Measurements from ENCODE around the gene LAIR2.
A peak's percentile ranks its signal among the peaks of the same experiment; 100 is the strongest.
"Not testable (repeated sequence)": the region's sequence is repeated elsewhere in the genome, so short reads cannot be mapped to it uniquely, and the experiment has no call there.

LAIR2 gene

GRCh38 chr19:54464044-54464629 lies 38.5 kb upstream of the LAIR2 start:
- DNase-seq: peak in 48 of 56 donors; percentile 41 to 94 (median 77)

DNA sequence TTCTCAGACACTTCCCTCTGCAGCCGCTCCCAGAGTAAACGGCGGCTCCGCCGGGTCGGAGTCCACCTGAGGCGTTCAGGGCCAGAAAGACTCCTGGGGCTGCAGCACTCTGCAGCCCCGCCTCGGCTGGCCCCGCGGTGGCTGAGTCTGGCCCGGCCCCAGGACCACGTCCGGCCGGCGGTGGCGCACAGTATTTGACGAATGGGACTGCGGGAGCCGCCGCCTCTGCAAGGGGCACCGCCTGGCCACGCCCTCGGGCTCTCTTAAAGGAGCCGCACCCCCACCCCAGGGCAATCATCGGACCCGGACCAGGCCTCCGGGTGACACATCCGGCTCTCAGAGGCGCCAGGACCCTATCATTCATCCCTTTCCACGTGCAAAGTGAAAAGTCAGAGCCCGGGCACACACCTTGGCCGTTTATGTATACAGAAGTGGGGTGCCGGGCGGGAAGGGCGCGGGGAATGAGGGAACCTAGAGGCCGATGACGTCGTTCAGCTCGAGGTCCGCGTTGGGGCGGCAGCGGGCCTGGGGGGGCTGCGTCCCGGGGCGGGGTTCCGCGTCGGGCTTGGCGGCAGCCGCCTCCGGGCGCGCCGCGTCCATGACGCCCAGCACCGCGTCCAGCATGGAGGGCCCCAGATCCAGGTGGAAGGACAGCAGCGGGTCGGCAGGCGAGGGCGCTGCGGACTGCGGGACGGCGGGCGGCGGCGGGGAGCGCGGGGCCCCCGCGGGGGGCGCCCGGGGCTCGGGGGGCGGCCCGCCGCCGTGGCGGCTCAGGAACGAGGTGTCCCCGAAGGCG lies 37.8 kb upstream of the LAIR2 start:
- DNase-seq: peak in 54 of 56 donors; percentile 33 to 89 (median 74)

GRCh38 chr19:54465426-54466109 lies 37.1 kb upstream of the LAIR2 start:
- DNase-seq: no peak

- DNase-seq: not testable (repeated sequence)
Measured at GRCh38 chr19:54466110-54466480, 36.5 kb upstream of the LAIR2 start.

DNA sequence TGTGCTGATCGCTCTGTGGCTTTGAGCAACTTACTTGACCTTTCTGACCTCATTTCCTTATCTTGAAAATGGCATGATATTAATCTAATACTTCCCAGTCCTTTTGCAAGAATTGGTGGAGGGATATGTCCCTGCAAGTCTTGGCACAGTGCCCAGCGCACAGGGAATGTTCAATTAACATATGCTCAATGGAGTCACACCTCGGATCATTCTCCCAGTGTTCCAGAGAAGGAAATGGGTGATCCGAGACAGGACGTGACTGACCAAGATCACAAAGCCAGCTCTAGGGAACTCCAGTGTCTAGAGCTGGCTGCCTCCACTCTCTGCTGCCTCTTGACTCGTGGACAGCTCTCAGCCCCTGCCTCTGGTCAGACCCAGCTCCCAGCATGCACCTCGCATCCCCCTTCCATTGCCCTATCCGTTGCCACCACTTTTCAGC lies 33.1 kb upstream of the LAIR2 start:
- DNase-seq: no peak

DNA sequence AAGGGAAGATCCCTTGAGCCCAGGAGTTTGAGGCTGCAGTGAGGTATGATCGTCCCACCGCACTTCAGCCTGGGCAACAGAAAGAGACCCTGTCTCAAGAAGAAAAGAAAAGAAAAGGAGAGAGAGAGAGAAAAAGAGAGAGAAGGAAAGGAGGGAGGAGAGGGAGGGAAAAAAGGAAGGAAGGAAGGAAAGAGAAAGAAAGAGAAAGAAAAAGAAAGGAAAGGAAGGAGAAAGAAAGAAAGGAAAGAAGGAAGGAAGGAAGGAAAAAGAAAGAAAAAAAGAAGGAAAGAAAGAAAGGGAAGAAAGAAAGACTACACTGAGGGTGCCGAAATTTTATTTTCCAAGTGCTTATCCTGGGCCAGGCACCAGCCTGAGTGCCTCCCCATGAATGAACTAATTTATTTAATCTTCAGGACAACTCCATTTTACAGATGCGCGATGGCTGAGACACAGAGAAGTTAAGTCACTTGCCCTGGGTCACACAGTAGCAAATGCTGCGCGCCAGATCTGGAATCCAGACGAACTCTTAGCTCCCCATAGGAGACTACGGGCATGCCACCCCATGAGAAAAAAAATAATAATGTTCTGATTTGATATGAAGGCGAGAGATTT lies 32.2 kb upstream of the LAIR2 start:
- no peak for DNase-seq

DNA sequence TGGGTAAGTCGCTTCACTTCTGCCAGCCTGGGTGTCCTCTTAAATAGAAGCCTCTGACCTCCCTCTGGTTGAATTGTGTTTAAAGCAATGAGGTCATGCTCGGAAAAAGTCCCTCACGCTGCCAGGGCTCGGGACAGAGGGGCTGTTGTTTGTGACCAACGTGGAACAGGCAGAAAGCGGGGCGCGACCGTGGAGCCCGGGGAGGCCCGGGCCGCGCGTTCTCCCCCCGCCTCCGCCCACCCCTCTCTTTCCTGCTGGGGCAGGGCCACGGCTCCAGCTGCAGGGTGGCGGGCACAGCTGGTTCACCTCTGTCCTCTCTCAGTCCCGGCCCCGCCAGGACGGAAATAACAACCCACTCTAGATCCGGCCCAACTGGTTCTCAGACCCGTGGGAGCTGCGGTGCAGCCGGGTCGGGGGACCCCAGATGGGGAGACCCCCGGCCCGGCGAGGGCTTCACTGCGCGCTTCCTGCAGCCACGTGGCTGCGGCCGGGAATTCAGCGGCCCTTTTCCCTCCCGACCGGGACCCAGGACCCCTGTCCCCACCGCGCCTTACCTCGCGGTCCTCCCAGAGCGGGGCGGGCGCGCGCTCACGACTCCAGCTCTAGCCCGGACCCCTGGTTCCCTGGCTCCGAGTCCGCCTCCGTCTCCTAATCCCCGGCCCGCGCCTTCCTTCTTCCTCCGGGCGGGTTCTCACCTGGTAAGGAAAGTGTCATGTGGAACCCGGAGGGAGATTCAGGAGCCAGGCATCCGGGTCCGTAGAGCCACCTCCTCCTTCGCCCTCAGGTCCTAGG lies 31.4 kb upstream of the LAIR2 start:
- peak in 29 of 56 donors; percentile 4 to 78 (median 41) for DNase-seq

DNA sequence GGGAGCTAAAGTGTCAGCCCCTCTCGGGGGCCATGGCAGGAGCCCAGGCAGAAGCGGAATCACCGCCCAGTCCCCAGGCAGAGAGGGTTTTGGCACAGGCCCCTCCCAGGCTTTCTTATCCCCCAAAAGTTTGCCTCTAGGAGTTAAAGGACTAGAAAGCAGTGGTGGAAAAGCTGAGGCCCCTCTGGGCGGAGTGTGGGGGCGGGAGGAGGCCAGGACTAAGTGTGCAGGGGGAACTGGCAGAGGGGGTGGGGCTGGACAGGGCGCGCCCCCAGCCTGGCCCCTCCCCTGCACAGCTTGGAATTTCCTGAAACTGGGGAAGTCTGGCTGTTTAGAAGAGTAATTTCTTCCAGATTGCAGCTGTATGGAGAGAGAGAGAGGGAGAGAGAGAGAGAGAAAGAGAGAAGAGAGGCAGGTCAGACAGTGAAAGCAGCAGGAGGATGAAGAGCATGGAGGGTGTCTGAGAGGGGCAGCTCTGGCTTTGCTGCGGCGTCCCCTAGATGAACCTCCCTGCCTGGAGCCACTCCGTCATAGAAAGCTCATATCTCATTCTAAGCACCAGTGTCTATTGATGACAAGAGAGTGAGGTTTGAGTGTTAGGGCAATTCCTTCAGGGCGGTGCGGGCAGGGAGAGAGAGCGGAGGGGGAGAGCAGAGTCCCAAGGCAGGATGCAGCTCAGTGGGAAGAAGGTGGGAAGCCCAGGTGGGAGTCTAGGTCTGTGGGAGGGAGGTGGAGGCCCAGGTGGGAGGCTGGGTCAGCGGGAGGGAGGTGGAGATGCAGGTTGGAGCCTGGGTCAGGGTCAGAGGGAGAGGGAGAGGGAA lies 29.4 kb upstream of the LAIR2 start, which contains the start of gene CDC42EP5:
TSS of gene CDC42EP5 (minus strand) at position 226 of the 821 bp plus-strand sequence. CDS start 7,749 bp downstream, outside the sequence.
- no peak for DNase-seq

DNA sequence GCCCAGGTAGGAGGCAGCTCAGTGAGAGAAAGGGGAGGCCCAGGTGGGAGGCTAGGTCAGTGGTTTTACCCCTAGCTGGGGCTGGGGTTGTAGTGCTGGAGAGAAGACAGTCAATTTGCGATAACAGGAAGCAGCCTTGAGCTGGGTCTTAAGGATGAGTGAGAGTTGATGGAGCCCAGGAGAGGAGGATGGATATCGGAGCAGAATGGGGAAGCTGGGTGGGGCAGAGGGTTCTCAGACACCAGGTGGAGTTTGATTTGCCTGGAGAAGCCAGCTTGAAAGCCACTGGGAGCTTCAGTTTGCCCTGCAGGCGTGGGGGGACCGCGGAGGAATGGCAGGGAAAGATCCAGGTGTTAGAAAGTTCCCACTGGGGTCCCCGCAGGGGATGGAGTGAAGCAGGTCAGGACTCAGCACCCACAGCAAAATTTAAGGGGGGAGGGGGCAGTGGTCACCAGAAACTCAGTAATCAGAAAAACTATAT lies 28.7 kb upstream of the LAIR2 start:
- no peak for DNase-seq

DNA sequence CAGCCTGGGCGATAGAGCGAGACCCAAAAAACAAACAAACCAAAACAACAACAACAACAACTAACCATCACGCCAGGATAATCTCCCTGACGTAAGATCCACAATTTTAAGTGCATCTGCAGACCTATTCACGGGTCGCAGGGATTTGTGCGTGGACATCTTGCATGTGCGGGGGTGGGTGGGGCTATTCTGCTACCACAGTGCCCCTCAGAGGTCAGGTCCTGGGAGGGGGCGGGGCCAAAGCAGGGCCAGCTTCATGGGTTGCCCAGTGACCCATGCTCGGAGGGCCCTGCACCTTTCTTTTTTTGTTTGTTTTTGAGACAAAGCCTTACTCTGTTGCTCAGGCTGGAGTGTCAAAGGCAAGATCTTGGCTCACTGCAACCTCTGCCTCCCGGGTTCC lies 26.9 kb upstream of the LAIR2 start:
- DNase-seq: no peak

GRCh38 chr19:54477650-54478049 lies 25.0 kb upstream of the LAIR2 start:
- no peak for DNase-seq

DNA sequence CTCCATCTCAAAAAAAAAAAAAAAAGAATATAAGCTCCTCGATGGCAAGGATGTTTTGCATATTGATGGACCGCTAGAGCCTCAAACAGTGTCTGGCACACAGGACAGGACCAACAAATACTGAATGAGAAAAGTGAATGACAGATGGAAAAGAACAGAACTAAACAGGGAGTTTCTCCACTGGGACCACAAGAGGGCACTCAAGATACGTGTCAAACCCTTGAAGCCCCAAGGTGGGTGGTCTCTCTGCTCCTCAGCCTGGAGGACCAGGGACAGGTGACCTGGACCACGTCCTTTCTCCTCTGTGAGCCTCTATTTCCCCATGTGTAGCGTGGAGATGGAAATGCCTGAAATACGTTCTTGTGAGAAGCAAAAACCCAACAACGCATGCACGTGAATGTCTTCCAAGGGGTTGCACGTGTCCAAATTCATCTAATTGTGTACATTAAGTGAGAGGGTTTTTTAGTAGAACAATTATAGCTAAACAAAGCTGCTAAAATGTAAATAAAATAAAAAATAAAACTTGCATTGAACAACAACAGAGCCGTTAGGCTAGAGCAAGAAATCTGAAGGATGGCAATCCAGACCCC lies 23.9 kb upstream of the LAIR2 start:
- DNase-seq: peak in 2 of 56 donors; percentile 3 to 30

DNA sequence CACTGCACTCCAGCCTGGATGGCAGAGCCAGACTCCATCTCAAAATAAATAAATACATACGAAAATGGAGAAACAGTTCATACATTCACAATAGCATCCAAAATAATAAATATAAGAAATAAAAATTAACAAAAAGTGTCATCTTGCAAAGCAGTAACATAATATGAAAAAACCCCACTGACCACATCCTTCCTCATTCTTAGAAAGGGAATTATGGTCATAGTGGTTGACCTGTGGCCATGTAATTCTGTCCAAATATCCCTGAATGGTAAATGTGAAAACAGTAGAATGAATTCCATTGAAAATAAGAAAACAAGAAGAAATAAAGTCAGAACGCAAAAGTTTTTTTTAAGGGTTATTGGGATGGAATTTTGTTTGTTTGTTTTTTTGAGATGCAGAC lies 22.6 kb upstream of the LAIR2 start:
- DNase-seq: no peak

DNA sequence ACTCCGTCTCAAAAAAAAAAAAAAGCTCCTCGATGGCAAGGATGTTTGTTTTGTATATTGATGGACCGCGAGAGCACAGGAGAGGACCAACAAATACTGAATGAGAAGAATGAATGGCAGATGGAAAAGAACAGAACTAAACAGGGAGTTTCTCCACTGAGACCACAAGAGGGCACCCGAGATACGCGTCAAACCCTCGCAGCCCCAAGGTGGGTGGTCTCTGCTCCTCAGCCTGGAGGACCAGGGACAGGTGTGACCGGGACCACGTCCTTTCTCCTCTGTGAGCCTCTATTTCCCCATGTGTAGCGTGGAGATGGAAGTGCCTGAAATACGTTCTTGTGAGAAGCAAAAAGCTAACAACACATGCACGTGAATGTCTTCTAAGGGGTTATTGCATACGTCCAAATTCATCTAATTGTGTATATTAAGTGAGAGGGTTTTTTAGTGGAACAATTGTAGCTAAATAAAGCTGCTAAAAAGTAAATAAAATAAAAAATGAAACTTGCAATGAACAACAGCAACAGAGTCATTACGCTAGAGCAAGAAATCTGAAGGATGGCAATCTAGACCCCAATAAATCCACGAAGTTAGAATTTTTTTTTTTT lies 21.2 kb upstream of the LAIR2 start:
- peak in 11 of 56 donors; percentile 1 to 32 (median 16) for DNase-seq

- DNase-seq: no peak
Measured at GRCh38 chr19:54482889-54483288, 19.7 kb upstream of the LAIR2 start.

DNA sequence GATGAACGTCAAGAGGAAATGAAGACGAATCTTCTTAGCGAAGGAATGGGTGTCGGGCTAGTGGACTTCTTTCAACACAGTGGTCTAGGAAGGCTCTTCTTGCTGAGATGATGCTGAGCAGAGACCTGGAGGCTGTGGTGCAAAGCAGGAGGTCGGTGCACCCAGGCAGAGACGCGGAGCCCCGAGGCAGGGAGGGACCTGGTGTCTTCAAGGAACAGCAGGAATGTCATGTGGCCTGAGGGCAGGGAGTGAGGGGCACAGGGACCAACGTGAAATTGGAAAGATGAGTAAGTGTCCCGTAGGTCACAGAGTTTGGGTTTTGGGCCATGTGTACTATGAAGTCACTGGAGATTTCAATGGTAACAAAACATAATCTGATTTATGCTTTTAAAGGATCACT lies 18.2 kb upstream of the LAIR2 start:
- DNase-seq: no peak

DNA sequence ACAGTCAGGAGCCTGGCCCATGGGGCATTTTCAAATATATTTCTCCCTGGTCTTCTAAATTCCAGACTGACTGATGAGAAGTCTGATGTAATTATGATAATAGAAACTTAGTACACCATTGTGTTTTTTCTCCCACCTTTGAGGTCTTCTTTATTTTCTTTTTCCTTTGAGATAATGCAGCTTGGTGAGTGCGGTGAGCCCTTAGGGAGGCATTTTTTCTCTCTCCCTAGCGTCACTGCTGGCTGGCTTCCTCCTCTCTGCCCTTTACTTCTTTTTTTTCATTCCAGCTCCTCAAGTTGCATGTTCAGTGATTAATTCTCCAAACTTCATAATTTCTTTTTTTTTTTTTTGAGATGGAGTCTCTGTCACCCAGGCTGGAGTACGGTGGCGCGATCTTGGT lies 16.8 kb upstream of the LAIR2 start:
- no peak for DNase-seq

GRCh38 chr19:54489341-54489740 lies 13.3 kb upstream of the LAIR2 start:
- DNase-seq: no peak

DNA sequence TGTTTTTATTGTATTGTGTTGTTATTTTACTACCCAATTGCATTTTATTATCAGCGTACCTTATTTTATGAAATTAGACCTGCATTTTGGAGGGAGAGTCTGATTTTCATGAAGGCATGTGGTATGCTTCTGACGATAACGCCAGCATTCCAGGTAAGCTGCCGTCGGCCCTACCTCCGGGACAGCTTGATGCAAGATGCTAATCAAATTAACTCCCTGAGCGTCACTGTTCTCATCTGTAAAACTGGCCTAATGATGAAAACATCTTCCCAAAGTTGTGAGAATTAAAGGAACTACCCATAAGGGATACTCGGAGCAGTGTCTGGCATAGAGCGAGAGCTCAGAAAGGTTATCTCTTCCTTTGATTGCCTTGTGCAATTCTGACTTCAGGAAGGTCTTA lies 12.9 kb upstream of the LAIR2 start:
- DNase-seq: no peak

All from amygdala (tissue), 56 donors.